H1 (cell line): ENCODE data around the gene EMC1. TPM values are rescaled to one million over a fixed set of nuclear protein-coding genes. Genes with fewer than 3 reads are reported as not detected.

ENCODE experiments used
- CTCF ChIA-PET: fragments of 300-600 bp; sonication (Branson Sonifier 250); formaldehyde crosslinking; loops from one replicate; lab custom pipeline; 2021; ENCODE audit not compliant: partially characterized antibody; lab: Charles Lee
- POLR2A ChIA-PET: fragments of 300-600 bp; sonication (Branson Sonifier 250); formaldehyde crosslinking; loops from one replicate; lab custom pipeline; 2021; ENCODE audit warnings: inconsistent platforms; ENCODE audit not compliant: partially characterized antibody; lab: Charles Lee
- DNase-seq, 2 experiments: peaks; one replicate each; pipeline versions ENCODE4 v3.0.0 to v3.0.0-alpha.2; 2010 to 2022; ENCODE audit warnings: low spot score in 2 of 2, low read depth in 1 of 2, mixed read lengths in 1 of 2
- FAIRE-seq: peaks from 2 replicates; lab custom pipeline; 2011; peaks lifted over from hg19 to GRCh38; lab: Jason Lieb, UNC
- H2AFZ ChIP-seq: 2 replicates; pipeline ENCODE4 v1.8.1; 2012; ENCODE audit warnings: low read length, inconsistent platforms
- H2AK5ac ChIP-seq: 2 replicates; pipeline ENCODE4 v1.6.1; 2013; ENCODE audit warnings: low read depth, low read length
- H2BK120ac ChIP-seq: replicated peaks from 2 replicates; pipeline ENCODE3; 2013; ENCODE audit warnings: low read depth, low read length, inconsistent platforms
- H2BK12ac ChIP-seq: 2 replicates; pipeline ENCODE4 v1.6.1; 2013; ENCODE audit warnings: low read depth, low read length
- H2BK15ac ChIP-seq: 2 replicates; pipeline ENCODE4 v1.6.1; 2013; ENCODE audit warnings: low read length
- H2BK20ac ChIP-seq: 2 replicates; pipeline ENCODE4 v1.6.1; 2013; ENCODE audit warnings: low read length
- H2BK5ac ChIP-seq: 2 replicates; pipeline ENCODE4 v1.6.1; 2013; ENCODE audit warnings: low read depth, low read length
- H3K14ac ChIP-seq: 2 replicates; pipeline ENCODE4 v1.6.1; 2013; ENCODE audit warnings: inconsistent platforms; ENCODE audit not compliant: insufficient read length
- H3K18ac ChIP-seq: 2 replicates; pipeline ENCODE4 v1.6.1; 2013; ENCODE audit warnings: low read length; ENCODE audit errors: extremely low read depth
- H3K23ac ChIP-seq: 2 replicates; pipeline ENCODE4 v1.6.1; 2013; ENCODE audit warnings: inconsistent platforms; ENCODE audit not compliant: insufficient read length
- H3K23me2 ChIP-seq: 2 replicates; pipeline ENCODE4 v1.6.1; 2013; ENCODE audit warnings: low read depth, low read length
- H3K27ac ChIP-seq: 2 replicates; pipeline ENCODE4 v1.6.1; 2011; ENCODE audit warnings: low read depth, low read length, inconsistent platforms
- H3K27me3 ChIP-seq, 4 experiments: replicated peaks in 1 of 4; 1 replicate in 1 of 4; 2 replicates in 3 of 4; pipeline versions ENCODE4 v1.6.1 to v1.8.1; 2011 to 2013; ENCODE audit warnings: low read length in 3 of 4, mild to moderate bottlenecking in 3 of 4, inconsistent platforms in 2 of 4, mixed read lengths in 2 of 4, moderate library complexity in 1 of 4; ENCODE audit not compliant: control insufficient read depth in 3 of 4, insufficient read depth in 3 of 4; ENCODE audit errors: extremely low read depth in 1 of 4
- H3K36me3 ChIP-seq, 4 experiments: 2 replicates each; pipeline versions ENCODE4 v1.6.1 to v1.8.1; 2011 to 2013; ENCODE audit warnings: mild to moderate bottlenecking in 4 of 4, low read length in 3 of 4, moderate library complexity in 2 of 4, control low read depth in 1 of 4, inconsistent platforms in 1 of 4; ENCODE audit not compliant: insufficient read depth in 4 of 4, control insufficient read depth in 2 of 4
- H3K4ac ChIP-seq: replicated peaks from 2 replicates; pipeline ENCODE3; 2013; ENCODE audit warnings: low read length, low read depth, mixed read lengths, inconsistent platforms; ENCODE audit not compliant: insufficient read length
- H3K4me1 ChIP-seq, 4 experiments: replicated peaks in 1 of 4; 1 replicate in 1 of 4; 2 replicates in 3 of 4; pipeline versions ENCODE4 v1.6.1 to v1.8.1; 2011 to 2013; ENCODE audit warnings: low read length in 3 of 4, inconsistent platforms in 2 of 4, mixed read lengths in 1 of 4; ENCODE audit not compliant: insufficient read depth in 4 of 4, control insufficient read depth in 3 of 4
- H3K4me2 ChIP-seq, 2 experiments: 2 replicates each; pipeline versions ENCODE4 v1.6.1 to v1.8.1; 2011 to 2013; ENCODE audit warnings: low read depth in 2 of 2, low read length in 2 of 2, control low read depth in 1 of 2, inconsistent platforms in 1 of 2, mild to moderate bottlenecking in 1 of 2; ENCODE audit not compliant: insufficient read depth in 1 of 2
- H3K4me3 ChIP-seq, 4 experiments: fragments of 200-600, 300-600 bp in 1 of 4; sonication (generic), shearing (Covaris generic), sonication (Bioruptor Twin) in 1 of 4; 2 replicates each; pipeline versions ENCODE4 v1.5.1 to v1.8.1; 2011 to 2016; ENCODE audit warnings: low read length in 4 of 4, low read depth in 3 of 4, control low read depth in 2 of 4, inconsistent platforms in 2 of 4, mild to moderate bottlenecking in 2 of 4, mixed read lengths in 1 of 4, moderate library complexity in 1 of 4; ENCODE audit not compliant: insufficient read depth in 2 of 4; ENCODE audit errors: extremely low read depth in 1 of 4
- H3K56ac ChIP-seq: replicated peaks from 2 replicates; pipeline ENCODE3; 2013; ENCODE audit warnings: low read depth, mild to moderate bottlenecking, mixed read lengths, low read length, inconsistent platforms; ENCODE audit not compliant: insufficient read length
- H3K79me1 ChIP-seq: 2 replicates; pipeline ENCODE4 v1.6.1; 2013; ENCODE audit warnings: low read depth, low read length, control low read depth
- H3K79me2 ChIP-seq, 2 experiments: 2 replicates each; pipeline versions ENCODE4 v1.6.1 to v1.8.1; 2012 to 2013; ENCODE audit warnings: low read length in 2 of 2, mild to moderate bottlenecking in 2 of 2, inconsistent platforms in 1 of 2; ENCODE audit not compliant: insufficient read depth in 2 of 2, control insufficient read depth in 1 of 2
- H3K9ac ChIP-seq, 4 experiments: replicated peaks in 1 of 4; 1 replicate in 1 of 4; 2 replicates in 3 of 4; pipeline versions ENCODE4 v1.6.1 to v1.8.1; 2011 to 2013; ENCODE audit warnings: low read depth in 3 of 4, low read length in 3 of 4, control low read depth in 2 of 4, mild to moderate bottlenecking in 2 of 4, moderate library complexity in 2 of 4, inconsistent platforms in 1 of 4; ENCODE audit errors: extremely low read depth in 1 of 4
- H3K9me3 ChIP-seq, 2 experiments: 2 replicates each; pipeline versions ENCODE4 v1.6.1 to v1.8.1; 2012 to 2013; ENCODE audit warnings: mild to moderate bottlenecking in 2 of 2, moderate library complexity in 2 of 2, control low read depth in 1 of 2, inconsistent platforms in 1 of 2, low read depth in 1 of 2, low read length in 1 of 2, mixed read lengths in 1 of 2; ENCODE audit not compliant: insufficient read depth in 2 of 2
- H4K20me1 ChIP-seq, 2 experiments: replicated peaks in 1 of 2; 2 replicates each; pipeline versions ENCODE3 to v1.8.1; 2011 to 2013; ENCODE audit warnings: inconsistent platforms in 2 of 2, low read length in 2 of 2, mild to moderate bottlenecking in 1 of 2; ENCODE audit not compliant: insufficient read depth in 2 of 2, control insufficient read depth in 1 of 2
- H4K5ac ChIP-seq: 2 replicates; pipeline ENCODE4 v1.6.1; 2013; ENCODE audit warnings: low read length, low read depth, mixed read lengths, inconsistent platforms; ENCODE audit not compliant: insufficient read length
- H4K8ac ChIP-seq: 2 replicates; pipeline ENCODE4 v1.8.0; 2013; ENCODE audit warnings: mild to moderate bottlenecking, moderate library complexity, low read length, inconsistent platforms; ENCODE audit not compliant: insufficient read depth; ENCODE audit errors: extremely low read depth
- H4K91ac ChIP-seq: replicated peaks from 2 replicates; pipeline ENCODE3; 2013; ENCODE audit warnings: low read length, mixed read lengths, inconsistent platforms; ENCODE audit not compliant: insufficient read length
- BACH1 ChIP-seq: IDR thresholded peaks from 2 replicates; pipeline ENCODE4 v1.6.1; 2012; ENCODE audit warnings: low read length, improper control_type of control experiment
- CREB1 ChIP-seq: IDR thresholded peaks from 2 replicates; pipeline ENCODE4 v1.6.1; 2012; ENCODE audit warnings: inconsistent platforms
- PHF8 ChIP-seq: fragments of 200-600 bp; sonication (generic); conservative IDR thresholded peaks from 2 replicates; pipeline ENCODE4 v1.7.1; 2012; ENCODE audit warnings: low read depth, mild to moderate bottlenecking, inconsistent platforms, low read length, moderate library complexity
- POU5F1 ChIP-seq: IDR thresholded peaks from 2 replicates; pipeline ENCODE4 v1.6.1; 2011; ENCODE audit warnings: low read depth, mild to moderate bottlenecking, low read length, moderate library complexity
- RFX5 ChIP-seq: IDR thresholded peaks from 2 replicates; pipeline ENCODE4 v1.6.1; 2011; ENCODE audit warnings: low read depth, low read length, improper control_type of control experiment, borderline replicate concordance
- RXRA ChIP-seq: IDR thresholded peaks from 2 replicates; pipeline ENCODE4 v1.6.1; 2011; ENCODE audit warnings: low read depth, mild to moderate bottlenecking, low read length, moderate library complexity; ENCODE audit not compliant: insufficient read depth
- TAF1 ChIP-seq: IDR thresholded peaks from 2 replicates; pipeline ENCODE4 v1.6.1; 2011; ENCODE audit warnings: mild to moderate bottlenecking, low read depth, low read length
- TBP ChIP-seq: IDR thresholded peaks from 2 replicates; pipeline ENCODE4 v1.6.1; 2011; ENCODE audit warnings: low read depth, low read length, improper control_type of control experiment
- USF2 ChIP-seq: IDR thresholded peaks from 2 replicates; pipeline ENCODE4 v1.6.1; 2011; ENCODE audit warnings: low read length, improper control_type of control experiment
- WGBS, 2 experiments: shearing (Covaris generic) in 1 of 2; methylation state at CpG; one replicate each; pipeline versions ENCODE4 v1.1.6 to v1.1.7; 2013 to 2015; ENCODE audit warnings: low lambda C conversion rate in 2 of 2, mixed read lengths in 2 of 2, inconsistent platforms in 1 of 2, low coverage in 1 of 2, missing lambda C conversion rate in 1 of 2; ENCODE audit not compliant: insufficient replicate concordance in 2 of 2, insufficient coverage in 1 of 2, insufficient read length in 1 of 2; ENCODE audit errors: extremely low coverage in 1 of 2, missing lambda C conversion rate in 1 of 2; 5-methylcytosine and 5-hydroxymethylcytosine counted together
- polyA plus RNA-seq, 7 experiments: library from polyadenylated mRNA; depleted of rRNA in 3 of 7; stranded (reverse) in 5 of 7; unstranded in 2 of 7; fragments of >200 nt in 5 of 7; fragments of 200-250 nt in 2 of 7; gene quantifications; 1 replicate in 5 of 7; 2 replicates in 1 of 7; 4 replicates in 1 of 7; pipeline versions ENCODE4 v1.2.1 to v1.2.3, GENCODE V29; 2011 to 2013; ENCODE audit warnings: missing spikeins in 2 of 7, mixed read lengths in 2 of 7
- total RNA-seq: library from RNA; stranded (reverse); fragmentation: NEBNext Ultra II Directional; extraction: Animal tissue kit (Norgen Biotek cat#: 25700); gene quantifications from 2 replicates; pipeline ENCODE4 v1.2.1, GENCODE V29; 2021

The EMC1 gene
- total and polyA plus RNA-seq, 2 of the 8 experiments (the other 6 are each of a cell fraction or from before 2014, with no cell fraction given), result 51.0 to 53.5 TPM

- Histone ChIP-seq H2BK5ac (peak overlapping the region; percentile 18; the same call in 1 of the 2 replicates), H3K18ac (no peak overlapping the region), H3K27me3 (no peaks in the 10 kb centered on the region), H3K79me2 (peaks cover 48 to 91% of the 10 kb centered on the region in 2 experiments), H3K4me2 (peak overlapping the region; percentile 79 to 90), H3K79me1 (peaks cover 5% of the 10 kb centered on the region; the same call in 1 of the 2 replicates), H3K23me2 (peaks cover 9% of the 10 kb centered on the region), H3K23ac (no peak overlapping the region), H4K91ac (no peak overlapping the region), H4K8ac (no peak overlapping the region), H3K36me3 (peaks cover 0 to 4% (median 2%) of the 10 kb centered on the region in 4 experiments; a peak in 2 of 8 replicates), H3K14ac (peak overlapping the region; percentile 13), H2AK5ac (no peak overlapping the region), H3K27ac (peak overlapping the region; percentile 94), H3K56ac (no peak overlapping the region), H3K4ac (no peak overlapping the region), H3K4me3 (peak overlapping the region; percentile 76 to 95 (median 91)), H2BK120ac (no peak overlapping the region), H2BK15ac (no peak overlapping the region), H2AFZ (no peak overlapping the region), H4K5ac (peak overlapping the region; percentile 57), H2BK20ac (no peak overlapping the region), H4K20me1 (peaks cover 15 to 22% of the 10 kb centered on the region in 2 experiments), H2BK12ac (no peak overlapping the region), H3K4me1 (peaks cover 0 to 8% (median 0%) of the 10 kb centered on the region in 4 experiments; a peak in 3 of 7 replicates), H3K9ac (peak overlapping the region; percentile 75 to 93 (median 84); a peak in 6 of 7 replicates), H3K9me3 (no peaks in the 10 kb centered on the region)
- DNase-seq (no peak), FAIRE-seq (no peak)
- ChIA-PET CTCF (interaction anchor here (2.7 kb wide), 1 partner anchor 11 kb away, joined by 8 read pairs; no protein-coding TSS in a partner anchor), POLR2A (interaction anchor here (0.6 to 6.4 kb wide), 8 partner anchors 8 to 420 kb away, joined by 3 to 42 read pairs (median 4); partner anchors contain the start of genes EMC1 and MRTO4)
- WGBS, 2 experiments, result 51% methylated on average over 8 of the region's 8 CpGs; no CpG with 5 or more reads in 1 of the 2 experiments
- no peak for TF ChIP-seq TAF1
- TF ChIP-seq RFX5, result no peak
- TF ChIP-seq CREB1, result no peak
- no peak for TF ChIP-seq PHF8
- no peak for TF ChIP-seq POU5F1
- no peak for TF ChIP-seq RXRA
- TF ChIP-seq TBP, result no peak
- no peak for TF ChIP-seq BACH1
- TF ChIP-seq USF2, result no peak
These were observed 42.5 kb downstream of the EMC1 start for GRCh38 chr1:19208710-19209438.
